GM23248 (cell line): ENCODE measurements around the gene CTCF.

Experiments
- EZH2 ChIP-seq: fragments of 200-600 bp; sonication (generic); IDR thresholded peaks from 2 replicates; pipeline ENCODE4 v1.6.1; 2018; ENCODE audit warnings: antibody characterized with exemption, mild to moderate bottlenecking; ENCODE audit not compliant: insufficient read depth, poor library complexity, severe bottlenecking
- EZH2phosphoT487 ChIP-seq: fragments of 200-600 bp; sonication (generic); IDR thresholded peaks from 2 replicates; pipeline ENCODE4 v1.6.1; 2018; ENCODE audit warnings: antibody characterized with exemption, moderate library complexity, mild to moderate bottlenecking, low read depth; ENCODE audit not compliant: insufficient read depth

- TF ChIP-seq EZH2phosphoT487 (no peak), EZH2 (no peak)
These were observed 27.1 kb upstream of the CTCF start for GRCh38 chr16:67535201-67535600.
